OCI-LY1 (cell line): ENCODE measurements around the gene MAMDC2.

Source experiments
- H2AFZ ChIP-seq: fragments of 200-600 bp; sonication (generic), shearing (Covaris generic); 2 replicates; pipeline ENCODE4 v1.6.0; 2014; ENCODE audit warnings: antibody characterized with exemption, mild to moderate bottlenecking, low read length
- H3F3A ChIP-seq: fragments of 200-600 bp; sonication (generic), shearing (Covaris generic); 2 replicates; pipeline ENCODE4 v1.6.0; 2014; ENCODE audit warnings: mild to moderate bottlenecking, antibody characterized with exemption, low read length, moderate library complexity; ENCODE audit not compliant: insufficient read depth
- H3K27ac ChIP-seq: fragments of 200-600 bp; sonication (generic); 2 replicates; pipeline ENCODE4 v1.5.1; 2014; ENCODE audit warnings: low read length, mixed run types, mild to moderate bottlenecking, low read depth; ENCODE audit not compliant: poor library complexity, severe bottlenecking
- H3K27me3 ChIP-seq: fragments of 200-600 bp; sonication (generic); 2 replicates; pipeline ENCODE4 v1.6.0; 2014; ENCODE audit warnings: antibody characterized with exemption, mild to moderate bottlenecking, low read length, moderate library complexity; ENCODE audit not compliant: insufficient read depth
- H3K36me3 ChIP-seq: fragments of 200-600 bp; sonication (generic); 2 replicates; pipeline ENCODE4 v1.6.1; 2014; ENCODE audit warnings: mild to moderate bottlenecking, antibody characterized with exemption, low read length, moderate library complexity, mixed read lengths; ENCODE audit not compliant: insufficient read depth
- H3K4me1 ChIP-seq: fragments of 200-600 bp; sonication (generic); 2 replicates; pipeline ENCODE4 v1.5.1; 2014; ENCODE audit warnings: mild to moderate bottlenecking, low read length, moderate library complexity; ENCODE audit not compliant: insufficient read depth, severe bottlenecking
- H3K4me2 ChIP-seq: fragments of 200-600 bp; sonication (generic), shearing (Covaris generic); 2 replicates; pipeline ENCODE4 v1.6.1; 2014; ENCODE audit warnings: low read length
- H3K4me3 ChIP-seq: fragments of 200-600 bp; sonication (generic); 2 replicates; pipeline ENCODE4 v1.5.1; 2014; ENCODE audit warnings: low read length, low read depth, mild to moderate bottlenecking, mixed read lengths; ENCODE audit not compliant: poor library complexity, severe bottlenecking
- H3K79me2 ChIP-seq: fragments of 200-600 bp; shearing (Covaris generic); 2 replicates; pipeline ENCODE4 v1.6.1; 2016; ENCODE audit warnings: mixed run types, low read length, mixed read lengths; ENCODE audit not compliant: insufficient read depth
- H3K9ac ChIP-seq: fragments of 200-600 bp; sonication (generic), shearing (Covaris generic); 2 replicates; pipeline ENCODE4 v1.6.1; 2014; ENCODE audit warnings: mild to moderate bottlenecking, low read length, mixed read lengths
- H3K9me2 ChIP-seq: fragments of 200-600 bp; sonication (generic), shearing (Covaris generic); 2 replicates; pipeline ENCODE4 v1.6.1; 2014; ENCODE audit warnings: low read depth, mild to moderate bottlenecking, low read length, mixed read lengths
- H3K9me3 ChIP-seq: fragments of 200-600 bp; shearing (Covaris generic); 2 replicates; pipeline ENCODE4 v1.6.1; 2014; ENCODE audit warnings: low read length, mixed read lengths
- H4K20me1 ChIP-seq: fragments of 200-600 bp; sonication (generic), shearing (Covaris generic); 2 replicates; pipeline ENCODE4 v1.6.0; 2016; ENCODE audit warnings: mild to moderate bottlenecking, low read length; ENCODE audit not compliant: insufficient read depth
- CTCF ChIP-seq: fragments of 200-600 bp; sonication (generic), shearing (Covaris generic); IDR thresholded peaks from 2 replicates; pipeline ENCODE4 v1.5.1; 2017; ENCODE audit warnings: mild to moderate bottlenecking, antibody characterized with exemption, low read length, moderate library complexity, mixed read lengths
- EZH2 ChIP-seq: fragments of 200-600 bp; sonication (generic), shearing (Covaris generic); IDR thresholded peaks from 2 replicates; pipeline ENCODE4 v1.8.0; 2017; ENCODE audit warnings: borderline replicate concordance, mixed run types, mild to moderate bottlenecking, antibody characterized with exemption, low read length, moderate library complexity, mixed read lengths

The MAMDC2 gene

GRCh38 chr9:70020991-70021571 lies 22.6 kb upstream of the MAMDC2 start:
- H3K36me3 ChIP-seq: no peaks in the 10 kb centered on the region
- no peaks in the 10 kb centered on the region for H3K27me3 ChIP-seq
- H3K9me2 ChIP-seq: no peaks in the 10 kb centered on the region
- H4K20me1 ChIP-seq: no peaks in the 10 kb centered on the region
- no peak overlapping the region for H3K4me2 ChIP-seq
- H3K79me2 ChIP-seq: no peaks in the 10 kb centered on the region
- no peak overlapping the region for H2AFZ ChIP-seq
- H3F3A ChIP-seq: no peaks in the 10 kb centered on the region
- no peak overlapping the region for H3K4me3 ChIP-seq
- no peak overlapping the region for H3K9ac ChIP-seq
- H3K4me1 ChIP-seq: no peaks in the 10 kb centered on the region
- no peak overlapping the region for H3K27ac ChIP-seq
- H3K9me3 ChIP-seq: no peaks in the 10 kb centered on the region
- TF ChIP-seq EZH2 (no peak), CTCF (no peak)

- Histone ChIP-seq H3F3A (no peaks in the 10 kb centered on the region), H3K27me3 (no peaks in the 10 kb centered on the region), H3K27ac (no peak overlapping the region), H3K4me3 (no peak overlapping the region), H4K20me1 (no peaks in the 10 kb centered on the region), H3K9ac (no peak overlapping the region), H3K9me2 (no peaks in the 10 kb centered on the region), H3K4me1 (no peaks in the 10 kb centered on the region), H3K79me2 (no peaks in the 10 kb centered on the region), H2AFZ (no peak overlapping the region), H3K4me2 (no peak overlapping the region), H3K36me3 (no peaks in the 10 kb centered on the region), H3K9me3 (no peaks in the 10 kb centered on the region)
- TF ChIP-seq CTCF (no peak), EZH2 (no peak)
Measured at GRCh38 chr9:70028287-70028686, 15.4 kb upstream of the MAMDC2 start.

GRCh38 chr9:70030156-70030555 lies 13.5 kb upstream of the MAMDC2 start:
- Histone ChIP-seq H4K20me1 (no peaks in the 10 kb centered on the region), H3K9ac (no peak overlapping the region), H3K9me2 (no peaks in the 10 kb centered on the region), H3K79me2 (no peaks in the 10 kb centered on the region), H3K4me3 (no peak overlapping the region), H2AFZ (no peak overlapping the region), H3F3A (no peaks in the 10 kb centered on the region), H3K36me3 (no peaks in the 10 kb centered on the region), H3K4me1 (no peaks in the 10 kb centered on the region), H3K4me2 (no peak overlapping the region), H3K27me3 (no peaks in the 10 kb centered on the region), H3K9me3 (no peaks in the 10 kb centered on the region), H3K27ac (no peak overlapping the region)
- TF ChIP-seq EZH2 (no peak), CTCF (no peak)
